IgD-negative memory B cell (primary cell): ENCODE results near the gene LGR6. TPM values are rescaled to one million over a fixed set of nuclear protein-coding genes. Genes with fewer than 3 reads are reported as not detected.
A peak's percentile ranks its signal among the peaks of the same experiment; 100 is the strongest.
"Not testable (repeated sequence)": the region's sequence is repeated elsewhere in the genome, so short reads cannot be mapped to it uniquely, and the experiment has no call there.

Source experiments
- H3K27ac Mint-ChIP-seq, 3 donors: one replicate each; pipeline ENCODE4 v1.8.0; 2020 to 2022; ENCODE audit warnings: mild to moderate bottlenecking in 3 of 3, mixed read lengths in 3 of 3, moderate library complexity in 1 of 3
- H3K27me3 Mint-ChIP-seq: one replicate; pipeline ENCODE4 v1.8.0; 2021; ENCODE audit warnings: mixed read lengths
- H3K36me3 Mint-ChIP-seq: one replicate; pipeline ENCODE4 v1.8.0; 2020; ENCODE audit warnings: mild to moderate bottlenecking, mixed read lengths
- H3K4me1 Mint-ChIP-seq, 3 donors: one replicate each; pipeline ENCODE4 v1.8.0; 2020 to 2022; ENCODE audit warnings: mixed read lengths in 3 of 3, mild to moderate bottlenecking in 1 of 3
- H3K4me3 Mint-ChIP-seq, 4 donors: one replicate each; pipeline ENCODE4 v1.8.0; 2020 to 2022; ENCODE audit warnings: mild to moderate bottlenecking in 4 of 4, mixed read lengths in 4 of 4, moderate library complexity in 3 of 4
- H3K9me3 Mint-ChIP-seq, 3 donors: one replicate each; pipeline ENCODE4 v1.8.0; 2020 to 2021; ENCODE audit warnings: mixed read lengths in 3 of 3, mild to moderate bottlenecking in 1 of 3
- polyA plus RNA-seq: library from polyadenylated mRNA; unstranded; fragments of 300-500 nt; fragmentation: Illumina TruSeq; gene quantifications from one replicate; pipeline ENCODE4 v1.2.3, GENCODE V29; 2021

The LGR6 gene
- polyA plus RNA-seq, 1 donor from 2014 or later, result not detected

DNA sequence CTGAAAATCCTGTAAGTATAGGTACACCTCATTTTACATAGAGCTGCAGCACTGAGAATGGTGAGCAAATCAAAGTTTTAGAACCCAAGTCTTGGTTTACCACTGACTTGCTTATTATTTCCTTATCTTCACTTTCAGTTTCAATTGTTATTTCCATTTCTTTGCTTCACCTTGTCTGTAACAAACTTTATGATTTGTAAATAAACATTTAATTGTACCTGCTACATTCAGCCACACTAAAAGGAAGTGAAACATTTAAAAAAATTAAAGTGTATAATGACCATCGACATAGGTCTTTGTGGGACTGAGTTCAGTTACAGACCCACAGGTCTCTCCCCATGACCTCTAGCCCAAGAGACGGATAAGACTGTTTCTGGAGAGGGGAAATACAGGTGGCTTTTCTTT is 34.4 kb downstream of the LGR6 start:
- no peak overlapping the region for H3K27ac Mint-ChIP-seq
- peaks cover 3% of the 10 kb centered on the region for H3K36me3 Mint-ChIP-seq
- H3K4me3 Mint-ChIP-seq, result peak overlapping the region; percentile 8 to 76 (median 54)
- peaks cover 4% of the 10 kb centered on the region for H3K27me3 Mint-ChIP-seq
- H3K4me1 Mint-ChIP-seq, result peaks cover 10 to 11% (median 11%) of the 10 kb centered on the region in 3 donors
- H3K9me3 Mint-ChIP-seq, result no peaks in the 10 kb centered on the region

DNA sequence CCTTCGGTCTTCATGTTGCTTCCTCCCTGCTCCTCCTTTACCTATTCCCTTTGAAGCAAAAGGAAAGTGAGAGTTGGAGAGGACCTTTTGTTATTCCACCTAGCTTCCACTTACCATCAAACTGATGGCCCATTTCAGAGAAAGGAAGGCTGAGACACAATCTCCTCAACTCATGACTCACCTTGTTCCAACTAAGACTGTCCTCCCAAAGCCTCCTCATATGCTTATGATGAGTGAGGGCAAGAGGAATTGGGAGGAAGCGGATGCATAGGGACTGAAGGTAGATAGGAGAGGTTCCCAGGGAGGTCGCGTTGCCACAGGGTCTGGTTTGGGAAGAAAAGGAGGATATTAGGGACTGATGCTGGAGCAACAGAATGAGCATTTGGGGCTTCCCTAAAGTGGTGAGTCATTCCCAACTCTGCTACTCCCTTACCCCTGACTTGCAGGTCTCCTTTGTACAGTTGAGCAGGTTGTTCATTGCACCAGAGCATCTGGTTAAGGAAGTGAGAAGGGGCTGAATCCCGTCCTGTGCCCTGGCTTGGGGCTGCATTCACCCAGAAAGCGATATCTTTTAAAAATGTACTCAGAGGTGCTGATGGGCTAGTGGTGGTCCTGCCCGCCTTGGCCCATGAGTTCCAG is 35.0 kb downstream of the LGR6 start:
- H3K27ac Mint-ChIP-seq, result no peak overlapping the region
- H3K36me3 Mint-ChIP-seq, result peaks cover 3% of the 10 kb centered on the region
- peak overlapping the region in 2 of 4 donors; percentile 74 to 76 for H3K4me3 Mint-ChIP-seq
- H3K4me1 Mint-ChIP-seq, result peaks cover 10 to 11% (median 11%) of the 10 kb centered on the region in 3 donors
- no peaks in the 10 kb centered on the region for H3K27me3 Mint-ChIP-seq
- H3K9me3 Mint-ChIP-seq, result no peaks in the 10 kb centered on the region

DNA sequence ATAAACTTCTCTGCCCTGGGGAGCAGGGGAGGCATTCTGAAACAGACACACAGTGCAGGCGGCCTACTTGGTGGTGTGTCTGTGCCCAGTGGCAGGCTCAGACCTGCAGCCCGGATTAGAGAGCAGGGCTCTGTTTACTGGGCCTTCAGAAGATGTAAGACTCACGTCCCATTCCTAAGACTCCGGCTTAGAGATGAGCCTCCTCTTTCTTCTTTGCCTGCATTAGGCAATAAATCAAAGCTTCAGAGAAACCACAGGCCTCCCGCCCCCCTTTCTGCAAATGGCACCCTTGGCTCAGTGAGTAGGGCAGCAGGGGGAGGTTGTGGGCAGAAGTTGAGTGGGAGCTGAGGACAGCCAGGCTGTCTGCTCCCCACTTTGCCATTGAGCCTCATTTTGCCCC is 35.8 kb downstream of the LGR6 start:
- Mint-ChIP-seq H3K36me3 (peaks cover 2% of the 10 kb centered on the region), H3K4me3 (peak overlapping the region in 2 of 4 donors; percentile 9 to 47), H3K27ac (no peak overlapping the region), H3K27me3 (no peaks in the 10 kb centered on the region), H3K9me3 (no peaks in the 10 kb centered on the region), H3K4me1 (peaks cover 10 to 11% (median 11%) of the 10 kb centered on the region in 3 donors)

DNA sequence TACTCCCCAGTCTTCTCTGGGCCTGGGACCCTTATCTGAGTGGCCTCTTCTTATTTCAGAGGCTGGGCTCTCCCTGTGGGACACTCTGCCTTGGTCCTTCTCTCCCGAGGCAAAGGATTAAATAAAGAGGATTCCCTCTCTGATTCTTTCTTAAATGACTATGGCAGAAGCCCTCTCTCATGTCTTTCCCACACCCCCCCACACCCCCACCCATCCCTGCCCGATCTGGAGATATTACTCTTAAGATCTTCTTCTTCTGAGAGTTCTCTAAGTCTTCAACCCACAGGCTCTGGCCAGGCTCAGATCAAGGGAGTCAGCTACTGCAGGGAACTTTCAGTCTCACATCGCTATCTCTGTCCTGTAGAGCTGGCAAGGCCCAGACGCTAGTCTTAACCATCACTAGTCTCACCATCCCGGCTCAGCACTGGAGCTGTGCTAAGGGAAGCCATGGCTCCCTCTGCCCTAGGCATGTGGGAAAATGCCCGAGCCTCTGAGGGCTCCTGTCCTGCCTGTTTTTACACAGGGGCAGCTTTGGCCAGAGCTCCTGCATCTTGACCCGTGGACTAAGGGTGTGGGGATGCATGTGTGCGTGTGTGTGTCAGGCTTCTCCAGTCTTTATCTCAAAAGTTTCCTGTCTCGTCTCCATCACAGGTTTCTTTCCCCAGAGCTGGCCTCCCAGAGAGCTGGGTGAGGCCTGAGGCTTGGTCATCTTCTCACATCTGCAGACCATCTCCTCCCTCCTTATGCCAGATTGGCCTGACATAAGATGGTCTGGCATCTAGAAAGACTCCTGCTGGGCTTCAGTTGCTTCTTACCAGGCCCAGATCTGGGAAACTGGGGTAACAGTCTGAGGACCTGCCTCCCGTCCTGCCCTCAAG is 36.7 kb downstream of the LGR6 start:
- peaks cover 10 to 11% (median 11%) of the 10 kb centered on the region in 3 donors for H3K4me1 Mint-ChIP-seq
- H3K36me3 Mint-ChIP-seq, result peaks cover 2% of the 10 kb centered on the region
- no peak overlapping the region for H3K27ac Mint-ChIP-seq
- H3K27me3 Mint-ChIP-seq, result peaks cover 2% of the 10 kb centered on the region
- H3K4me3 Mint-ChIP-seq, result peak overlapping the region in 1 of 4 donors; percentile 63
- H3K9me3 Mint-ChIP-seq, result no peaks in the 10 kb centered on the region

DNA sequence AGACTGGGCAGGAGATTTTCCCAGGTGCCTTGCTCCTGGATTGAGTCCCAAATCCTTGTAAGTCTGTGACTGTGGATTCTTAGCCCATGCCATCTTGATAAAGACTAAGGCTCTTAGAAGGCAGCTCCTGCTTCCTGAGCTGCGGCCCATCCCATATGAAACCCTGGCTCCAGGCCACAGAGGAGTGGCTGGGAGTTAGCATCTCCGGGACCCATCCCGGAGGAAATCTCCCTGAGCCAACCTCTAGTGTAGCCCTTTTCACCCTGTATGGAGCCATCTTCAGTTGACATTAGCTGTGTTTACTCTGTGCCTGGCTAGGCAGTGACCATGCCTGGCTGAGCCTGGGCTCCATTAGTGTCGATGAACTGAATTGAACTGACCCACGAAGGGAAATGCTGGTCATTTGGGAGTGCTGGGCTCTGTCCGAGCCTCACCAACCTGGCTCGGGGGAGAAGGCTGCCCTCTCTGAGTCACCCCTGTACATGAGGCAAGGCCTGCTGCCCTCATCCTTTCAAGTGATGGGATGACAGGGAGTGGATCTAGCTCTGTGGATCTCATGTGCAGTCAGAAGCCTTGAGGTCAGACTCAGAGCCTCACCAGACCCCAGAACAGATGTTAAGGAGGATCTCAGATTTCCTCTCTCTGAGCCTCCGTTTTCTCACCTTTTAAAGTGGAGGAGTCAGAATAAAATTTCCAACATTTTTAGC is 37.5 kb downstream of the LGR6 start:
- no peaks in the 10 kb centered on the region for H3K9me3 Mint-ChIP-seq
- H3K36me3 Mint-ChIP-seq, result peaks cover 2% of the 10 kb centered on the region
- H3K4me1 Mint-ChIP-seq, result peaks cover 10 to 11% (median 11%) of the 10 kb centered on the region in 3 donors
- peaks cover 2% of the 10 kb centered on the region for H3K27me3 Mint-ChIP-seq
- H3K4me3 Mint-ChIP-seq, result no peak overlapping the region
- no peak overlapping the region for H3K27ac Mint-ChIP-seq

- Mint-ChIP-seq H3K27ac (no peak overlapping the region), H3K4me3 (no peak overlapping the region), H3K4me1 (peaks cover 4 to 5% (median 4%) of the 10 kb centered on the region in 3 donors), H3K9me3 (no peaks in the 10 kb centered on the region), H3K36me3 (peaks cover 2% of the 10 kb centered on the region), H3K27me3 (peaks cover 17% of the 10 kb centered on the region)
These were observed 39.6 kb downstream of the LGR6 start for GRCh38 chr1:202233171-202233570.

- peaks cover 17% of the 10 kb centered on the region for H3K27me3 Mint-ChIP-seq
- H3K4me3 Mint-ChIP-seq, result peak overlapping the region in 1 of 4 donors; percentile 60
- H3K27ac Mint-ChIP-seq, result no peak overlapping the region
- H3K9me3 Mint-ChIP-seq, result no peaks in the 10 kb centered on the region
- H3K36me3 Mint-ChIP-seq, result peaks cover 2% of the 10 kb centered on the region
- H3K4me1 Mint-ChIP-seq, result no peaks in the 10 kb centered on the region
These were observed 40.2 kb downstream of the LGR6 start for GRCh38 chr1:202233804-202234203.

DNA sequence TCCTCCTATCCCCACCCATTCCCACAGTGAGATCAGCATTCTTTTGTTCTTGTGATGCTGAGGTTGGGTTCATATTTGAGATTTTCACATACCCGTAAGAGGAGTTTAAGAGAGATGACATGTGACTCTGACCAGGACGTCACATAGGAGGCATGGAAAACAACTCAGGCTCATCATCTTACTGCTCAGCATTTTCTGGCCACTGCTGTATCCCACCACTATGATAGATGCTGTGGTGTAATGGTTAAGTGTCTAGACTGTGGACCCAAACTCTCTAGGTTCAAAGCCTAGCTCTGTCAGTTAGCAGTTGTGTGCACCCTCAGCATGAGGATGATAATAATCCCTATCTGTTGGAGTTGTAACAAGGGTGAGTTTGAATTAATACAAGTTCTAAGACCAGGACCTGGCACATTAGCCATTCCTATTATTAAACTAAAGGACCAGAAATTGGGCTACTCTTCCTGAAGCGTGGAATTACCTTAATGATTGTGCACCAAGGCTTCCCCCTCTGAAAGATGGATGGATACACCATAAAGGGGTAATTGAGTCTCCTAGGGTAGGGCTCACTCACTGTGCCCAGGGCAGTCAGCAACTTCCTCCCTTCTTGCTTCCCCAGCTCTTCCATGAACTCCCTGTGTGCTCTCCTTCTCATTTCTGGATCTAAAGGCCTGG is 40.9 kb downstream of the LGR6 start:
- Mint-ChIP-seq H3K27ac (no peak overlapping the region), H3K27me3 (peaks cover 17% of the 10 kb centered on the region), H3K36me3 (peaks cover 2% of the 10 kb centered on the region), H3K9me3 (no peaks in the 10 kb centered on the region), H3K4me1 (no peaks in the 10 kb centered on the region), H3K4me3 (no peak overlapping the region)

DNA sequence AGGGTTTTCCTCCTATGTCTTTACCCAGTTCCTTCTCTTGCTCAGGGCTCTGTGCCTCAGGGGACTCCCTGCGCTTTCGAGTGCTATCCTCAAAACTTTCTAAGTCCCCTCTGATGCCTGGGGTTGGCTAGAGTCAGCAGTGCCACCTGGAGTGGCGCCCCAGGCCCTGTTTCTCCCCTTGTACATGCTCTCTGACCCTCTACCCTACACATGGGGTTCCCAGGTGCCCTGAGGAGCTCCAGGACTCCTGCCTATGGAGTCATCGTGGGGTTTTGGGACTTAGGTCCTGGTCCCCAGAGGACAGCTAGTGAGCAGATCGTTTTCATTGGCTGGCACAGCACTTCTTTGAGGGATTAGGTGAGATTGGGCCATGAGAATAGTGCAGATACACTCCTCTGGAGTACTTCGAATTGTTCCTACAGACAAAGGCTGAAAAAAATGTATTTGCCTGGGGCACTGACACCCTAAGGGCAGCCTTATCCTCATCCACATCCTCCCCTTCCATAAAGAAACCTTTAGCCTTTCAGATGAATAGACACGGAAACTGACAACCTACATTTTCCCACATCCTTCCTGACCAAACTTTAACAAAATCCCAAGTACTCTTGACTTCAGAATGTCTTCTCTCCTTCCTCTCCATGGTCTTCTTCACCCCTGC is 41.5 kb downstream of the LGR6 start:
- H3K27ac Mint-ChIP-seq, result no peak overlapping the region
- H3K36me3 Mint-ChIP-seq, result peaks cover 2% of the 10 kb centered on the region
- H3K4me1 Mint-ChIP-seq, result no peaks in the 10 kb centered on the region
- no peaks in the 10 kb centered on the region for H3K9me3 Mint-ChIP-seq
- H3K27me3 Mint-ChIP-seq, result peaks cover 19% of the 10 kb centered on the region
- H3K4me3 Mint-ChIP-seq, result no peak overlapping the region

- Mint-ChIP-seq H3K27ac (no peak overlapping the region), H3K4me1 (no peaks in the 10 kb centered on the region), H3K4me3 (no peak overlapping the region), H3K9me3 (no peaks in the 10 kb centered on the region), H3K36me3 (peaks cover 2% of the 10 kb centered on the region), H3K27me3 (peaks cover 21% of the 10 kb centered on the region)
These were observed 42.5 kb downstream of the LGR6 start for GRCh38 chr1:202235856-202236837.

DNA sequence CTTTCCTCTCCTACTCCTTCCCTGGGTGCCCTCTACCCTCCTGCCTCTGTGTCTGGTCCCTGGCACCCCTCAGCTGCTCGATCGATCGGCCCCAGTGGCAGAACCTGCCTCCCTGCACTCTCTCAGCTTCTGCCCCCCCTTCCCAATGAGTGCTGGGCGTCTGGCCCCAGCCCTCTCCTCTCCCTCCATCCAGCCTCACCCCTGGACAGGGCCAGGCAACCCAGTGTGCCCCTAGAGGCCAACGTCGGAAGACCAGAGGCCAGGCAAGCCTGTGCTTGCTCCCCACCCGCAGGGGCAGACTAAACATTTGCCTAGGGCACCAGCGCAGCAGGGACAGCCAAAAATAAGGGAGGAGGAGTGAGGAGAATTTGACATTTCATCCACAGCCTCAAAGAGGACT is 43.5 kb downstream of the LGR6 start:
- no peaks in the 10 kb centered on the region for H3K4me1 Mint-ChIP-seq
- H3K36me3 Mint-ChIP-seq, result peaks cover 2% of the 10 kb centered on the region
- H3K27ac Mint-ChIP-seq, result no peak overlapping the region
- H3K9me3 Mint-ChIP-seq, result no peaks in the 10 kb centered on the region
- H3K4me3 Mint-ChIP-seq, result no peak overlapping the region
- peaks cover 22% of the 10 kb centered on the region for H3K27me3 Mint-ChIP-seq

GRCh38 chr1:202238914-202239313 is 45.3 kb downstream of the LGR6 start:
- Mint-ChIP-seq H3K27me3 (peaks cover 22% of the 10 kb centered on the region), H3K9me3 (no peaks in the 10 kb centered on the region), H3K4me3 (no peak overlapping the region), H3K36me3 (no peaks in the 10 kb centered on the region), H3K4me1 (no peaks in the 10 kb centered on the region), H3K27ac (no peak overlapping the region)

DNA sequence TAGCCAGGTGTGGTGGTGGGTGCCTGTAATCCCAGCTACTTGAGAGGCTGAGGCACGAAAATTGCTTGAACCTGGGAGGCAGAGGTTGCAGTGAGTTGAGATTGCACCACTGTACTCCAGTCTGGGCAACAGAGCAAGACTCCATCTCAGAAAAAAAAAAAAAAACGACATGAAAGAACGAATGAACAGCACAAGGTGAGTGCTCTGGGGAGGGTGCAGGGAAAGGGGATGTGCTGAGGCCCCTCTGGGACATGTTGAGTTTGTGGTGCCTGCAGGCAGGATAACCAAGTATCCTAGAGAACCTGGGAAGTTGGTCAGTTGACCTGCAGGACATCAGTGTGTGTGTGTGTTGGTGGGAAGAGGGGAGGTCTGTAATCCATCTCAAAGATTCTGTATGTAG is 46.6 kb downstream of the LGR6 start:
- not testable (repeated sequence) for H3K36me3 Mint-ChIP-seq, H3K27ac Mint-ChIP-seq, H3K4me1 Mint-ChIP-seq, H3K4me3 Mint-ChIP-seq, H3K9me3 Mint-ChIP-seq
- H3K27me3 Mint-ChIP-seq, result peaks cover 20% of the 10 kb centered on the region
